ENCODE measurements around the gene ALCAM.

Gene ALCAM

DNA sequence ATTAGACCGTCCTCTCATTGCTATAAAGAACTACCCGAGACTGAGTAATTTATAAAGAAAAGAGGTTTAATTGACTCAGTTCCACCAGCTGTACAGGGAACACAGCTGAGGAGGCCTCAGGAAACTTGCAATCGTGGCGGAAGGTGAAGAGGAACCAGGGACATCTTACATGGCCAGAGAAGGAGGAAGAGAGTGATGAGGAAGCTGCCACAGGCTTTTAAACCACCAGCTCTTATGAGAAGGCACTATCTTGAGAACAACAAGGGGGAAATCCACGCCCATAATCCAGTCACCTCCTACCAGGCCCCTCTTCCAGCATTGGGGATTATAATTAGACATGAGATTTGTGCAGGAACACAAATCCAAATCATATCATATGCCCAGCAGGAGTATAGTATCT, 138.5 kb downstream of the ALCAM start:
- Histone ChIP-seq H3K4me3 (IDR thresholded peaks at IDR 0.05; ENCODE audit: insufficient read depth, low read depth, low read length) (no peak overlapping the region), H4K20me1 (ENCODE audit: insufficient read depth) (no peaks in the 10 kb centered on the region), H3K36me3 (ENCODE audit: insufficient read depth) (no peaks in the 10 kb centered on the region), H2AFZ (ENCODE audit: low read depth) (no peak overlapping the region), H3K9ac (no peak overlapping the region), H3K27me3 (ENCODE audit: insufficient read depth, low read depth) (no peaks in the 10 kb centered on the region), H3K4me2 (no peak overlapping the region), H3K4me1 (ENCODE audit: low read depth, poor library complexity, severe bottlenecking) (no peaks in the 10 kb centered on the region), H3K27ac (no peak overlapping the region), H3K79me2 (ENCODE audit: insufficient read depth, low read depth) (no peaks in the 10 kb centered on the region)
- TF ChIP-seq, protein P1, sequence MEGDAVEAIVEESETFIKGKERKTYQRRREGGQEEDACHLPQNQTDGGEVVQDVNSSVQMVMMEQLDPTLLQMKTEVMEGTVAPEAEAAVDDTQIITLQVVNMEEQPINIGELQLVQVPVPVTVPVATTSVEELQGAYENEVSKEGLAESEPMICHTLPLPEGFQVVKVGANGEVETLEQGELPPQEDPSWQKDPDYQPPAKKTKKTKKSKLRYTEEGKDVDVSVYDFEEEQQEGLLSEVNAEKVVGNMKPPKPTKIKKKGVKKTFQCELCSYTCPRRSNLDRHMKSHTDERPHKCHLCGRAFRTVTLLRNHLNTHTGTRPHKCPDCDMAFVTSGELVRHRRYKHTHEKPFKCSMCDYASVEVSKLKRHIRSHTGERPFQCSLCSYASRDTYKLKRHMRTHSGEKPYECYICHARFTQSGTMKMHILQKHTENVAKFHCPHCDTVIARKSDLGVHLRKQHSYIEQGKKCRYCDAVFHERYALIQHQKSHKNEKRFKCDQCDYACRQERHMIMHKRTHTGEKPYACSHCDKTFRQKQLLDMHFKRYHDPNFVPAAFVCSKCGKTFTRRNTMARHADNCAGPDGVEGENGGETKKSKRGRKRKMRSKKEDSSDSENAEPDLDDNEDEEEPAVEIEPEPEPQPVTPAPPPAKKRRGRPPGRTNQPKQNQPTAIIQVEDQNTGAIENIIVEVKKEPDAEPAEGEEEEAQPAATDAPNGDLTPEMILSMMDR (conservative IDR thresholded peaks at IDR 0.05; ENCODE audit: low read depth, low read length) = no peak

DNA sequence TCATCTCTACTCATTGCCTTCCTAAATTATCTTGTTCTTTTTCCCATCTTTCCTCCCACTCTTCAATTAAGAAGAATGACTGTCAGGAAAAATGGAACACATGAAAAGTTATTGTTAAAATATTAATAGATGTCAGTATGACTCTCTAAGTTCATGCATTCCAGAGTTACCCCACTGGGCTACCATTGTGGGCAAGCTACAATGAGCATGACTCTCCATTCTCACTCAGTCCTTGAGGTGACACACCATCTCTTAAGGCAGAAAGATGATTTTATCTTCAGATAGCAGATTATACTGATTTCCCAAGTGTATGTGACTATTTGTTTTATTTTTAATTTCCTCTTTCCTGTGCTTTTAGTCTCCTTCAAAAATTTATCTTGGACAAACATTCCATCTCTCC, 144.3 kb downstream of the ALCAM start:
- Histone ChIP-seq H3K9ac (no peak overlapping the region), H3K36me3 (ENCODE audit: insufficient read depth) (no peaks in the 10 kb centered on the region), H3K27me3 (ENCODE audit: insufficient read depth, low read depth) (no peaks in the 10 kb centered on the region), H3K4me3 (IDR thresholded peaks at IDR 0.05; ENCODE audit: insufficient read depth, low read depth, low read length) (no peak overlapping the region), H3K4me2 (no peak overlapping the region), H2AFZ (ENCODE audit: low read depth) (no peak overlapping the region), H4K20me1 (ENCODE audit: insufficient read depth) (no peaks in the 10 kb centered on the region), H3K4me1 (ENCODE audit: low read depth, poor library complexity, severe bottlenecking) (no peaks in the 10 kb centered on the region), H3K27ac (no peak overlapping the region), H3K79me2 (ENCODE audit: insufficient read depth, low read depth) (no peaks in the 10 kb centered on the region)
- TF ChIP-seq, protein P1 (conservative IDR thresholded peaks at IDR 0.05; ENCODE audit: low read depth, low read length) = no peak

DNA sequence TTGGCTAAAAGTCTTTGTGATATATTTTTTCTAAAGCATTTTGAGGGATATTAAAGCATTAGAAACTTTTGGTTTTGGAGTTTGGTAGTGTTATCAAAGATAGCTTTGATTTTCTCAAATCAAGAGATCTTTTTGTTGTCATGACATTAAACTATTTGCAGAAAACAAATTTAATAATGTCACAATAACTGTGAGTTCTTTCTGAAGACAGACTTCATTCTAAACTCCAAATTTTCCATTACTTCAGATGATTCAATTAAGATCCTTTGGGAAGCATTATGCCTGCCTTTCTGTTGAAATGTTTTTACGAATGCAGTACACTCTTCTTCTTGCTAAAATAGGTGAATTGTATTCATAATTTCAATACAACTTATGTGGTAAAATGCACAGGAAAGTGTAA, 145.4 kb downstream of the ALCAM start:
- Histone ChIP-seq H3K4me2 (no peak overlapping the region), H4K20me1 (ENCODE audit: insufficient read depth) (no peaks in the 10 kb centered on the region), H3K27ac (no peak overlapping the region), H3K9ac (no peak overlapping the region), H3K36me3 (ENCODE audit: insufficient read depth) (no peaks in the 10 kb centered on the region), H2AFZ (ENCODE audit: low read depth) (no peak overlapping the region), H3K4me1 (ENCODE audit: low read depth, poor library complexity, severe bottlenecking) (no peaks in the 10 kb centered on the region), H3K27me3 (ENCODE audit: insufficient read depth, low read depth) (no peaks in the 10 kb centered on the region), H3K4me3 (IDR thresholded peaks at IDR 0.05; ENCODE audit: insufficient read depth, low read depth, low read length) (no peak overlapping the region), H3K79me2 (ENCODE audit: insufficient read depth, low read depth) (no peaks in the 10 kb centered on the region)
- TF ChIP-seq, protein P1 (conservative IDR thresholded peaks at IDR 0.05; ENCODE audit: low read depth, low read length) = no peak

DNA sequence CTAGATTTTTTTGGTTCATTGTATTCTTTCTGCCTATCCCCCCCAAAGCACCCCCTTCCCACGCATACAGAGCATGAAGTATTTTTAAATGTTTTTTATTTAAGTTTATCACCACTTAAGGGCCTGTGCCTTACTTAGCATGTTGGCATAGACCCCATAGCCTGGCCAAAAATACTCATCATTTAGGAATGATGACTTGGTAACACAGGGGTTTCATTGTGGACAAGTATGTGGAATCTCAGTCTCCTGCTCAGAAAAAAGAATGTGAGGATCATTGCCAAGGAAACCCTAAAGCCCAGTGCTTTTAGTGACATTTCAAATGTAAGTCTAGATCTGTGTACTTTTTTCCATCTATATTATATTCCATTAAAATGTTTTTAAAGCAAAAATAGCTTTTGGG, 146.3 kb downstream of the ALCAM start:
- no peak overlapping the region for H2AFZ ChIP-seq (ENCODE audit: low read depth)
- H3K4me2 ChIP-seq = no peak overlapping the region
- H3K36me3 ChIP-seq (ENCODE audit: insufficient read depth) = no peaks in the 10 kb centered on the region
- no peaks in the 10 kb centered on the region for H4K20me1 ChIP-seq (ENCODE audit: insufficient read depth)
- H3K27me3 ChIP-seq (ENCODE audit: insufficient read depth, low read depth) = no peaks in the 10 kb centered on the region
- H3K79me2 ChIP-seq (ENCODE audit: insufficient read depth, low read depth) = no peaks in the 10 kb centered on the region
- no peak overlapping the region for H3K27ac ChIP-seq
- no peak overlapping the region for H3K4me3 ChIP-seq (IDR thresholded peaks at IDR 0.05; ENCODE audit: insufficient read depth, low read depth, low read length)
- TF ChIP-seq, protein P1 (conservative IDR thresholded peaks at IDR 0.05; ENCODE audit: low read depth, low read length) = no peak
- no peaks in the 10 kb centered on the region for H3K4me1 ChIP-seq (ENCODE audit: low read depth, poor library complexity, severe bottlenecking)
- no peak overlapping the region for H3K9ac ChIP-seq

DNA sequence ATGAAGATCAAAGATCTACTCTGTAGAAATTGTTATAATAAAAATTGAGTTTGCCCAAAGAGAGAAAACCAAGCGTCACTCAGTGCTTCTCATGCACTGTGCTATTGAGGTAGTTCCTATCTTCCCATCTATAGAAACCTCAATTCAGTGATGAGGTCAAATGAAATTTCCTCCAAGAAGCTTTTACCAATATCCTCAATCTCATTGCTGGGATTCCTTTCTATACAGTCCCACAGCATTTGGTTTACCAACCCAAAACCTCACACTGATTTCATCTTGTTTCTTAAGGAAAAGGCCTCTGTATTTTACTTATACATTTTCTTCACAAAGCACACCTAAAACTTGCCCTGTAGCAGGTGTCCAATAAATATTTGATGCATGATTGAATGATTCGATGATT, 147.2 kb downstream of the ALCAM start:
- Histone ChIP-seq H3K36me3 (ENCODE audit: insufficient read depth) (no peaks in the 10 kb centered on the region), H3K4me2 (no peak overlapping the region), H3K79me2 (ENCODE audit: insufficient read depth, low read depth) (no peaks in the 10 kb centered on the region), H3K9ac (no peak overlapping the region), H3K27me3 (ENCODE audit: insufficient read depth, low read depth) (no peaks in the 10 kb centered on the region), H3K27ac (no peak overlapping the region), H2AFZ (ENCODE audit: low read depth) (no peak overlapping the region), H3K4me3 (IDR thresholded peaks at IDR 0.05; ENCODE audit: insufficient read depth, low read depth, low read length) (no peak overlapping the region), H4K20me1 (ENCODE audit: insufficient read depth) (no peaks in the 10 kb centered on the region), H3K4me1 (ENCODE audit: low read depth, poor library complexity, severe bottlenecking) (no peaks in the 10 kb centered on the region)
- TF ChIP-seq, protein P1 (conservative IDR thresholded peaks at IDR 0.05; ENCODE audit: low read depth, low read length) = no peak

Data from KMS-11 (cell line).